Astrocyte of the cerebellum (primary cell): ENCODE data around the gene SLC30A2.

Source experiments
- DNase-seq: peaks from one replicate; pipeline ENCODE4 v3.0.0-alpha.2; 2011; ENCODE audit warnings: low read depth
- H3K4me3 ChIP-seq: 2 replicates; pipeline ENCODE4 v1.5.1; 2011; ENCODE audit warnings: mild to moderate bottlenecking, low read depth, low read length, moderate library complexity
- CTCF ChIP-seq: IDR thresholded peaks from 2 replicates; pipeline ENCODE4 v1.5.1; 2012; ENCODE audit warnings: low read length, low read depth, moderate library complexity, mild to moderate bottlenecking; ENCODE audit errors: missing control alignments
- in situ Hi-C: cut with HindIII; loops from 2 replicates; pipeline ENCODE4 v1.10.0; 2017; ENCODE audit warnings: low sequenced_read_pairs

SLC30A2 gene

GRCh38 chr1:26060832-26061574 lies 15.1 kb upstream of the SLC30A2 start:
- no peak for TF ChIP-seq CTCF
- DNase-seq = no peak
- H3K4me3 ChIP-seq = no peak overlapping the region
- in situ Hi-C loops = no loop called here

GRCh38 chr1:26059906-26060305 lies 14.0 kb upstream of the SLC30A2 start:
- in situ Hi-C loops = loop anchor here (5.0 kb wide), 1 partner anchor 42 kb away; no protein-coding TSS in a partner anchor
- H3K4me3 ChIP-seq = no peak overlapping the region
- no peak for DNase-seq
- no peak for TF ChIP-seq CTCF

- in situ Hi-C loops = loop anchor here (5.0 kb wide), 1 partner anchor 44 kb away; no protein-coding TSS in a partner anchor
- TF ChIP-seq CTCF = no peak
- no peak for DNase-seq
- H3K4me3 ChIP-seq = no peak overlapping the region
These were observed 12.2 kb upstream of the SLC30A2 start for GRCh38 chr1:26058052-26058595.

GRCh38 chr1:26057189-26057588 lies 11.3 kb upstream of the SLC30A2 start:
- DNase-seq = no peak
- H3K4me3 ChIP-seq = no peak overlapping the region
- in situ Hi-C loops = loop anchor here (5.0 kb wide), 1 partner anchor 45 kb away; no protein-coding TSS in a partner anchor
- TF ChIP-seq CTCF = no peak

GRCh38 chr1:26055041-26055440 lies 9.1 kb upstream of the SLC30A2 start:
- in situ Hi-C loops = loop anchor here (5.0 kb wide), 1 partner anchor 47 kb away; no protein-coding TSS in a partner anchor
- H3K4me3 ChIP-seq = no peak overlapping the region
- no peak for DNase-seq
- no peak for TF ChIP-seq CTCF

GRCh38 chr1:26053718-26054560 lies 8.0 kb upstream of the SLC30A2 start:
- no peak overlapping the region for H3K4me3 ChIP-seq
- TF ChIP-seq CTCF = no peak
- in situ Hi-C loops = no loop called here
- DNase-seq = no peak
